ENCODE measurements around the gene MOGAT1.
A peak's percentile ranks its signal among the peaks of the same experiment; 100 is the strongest.

DNA sequence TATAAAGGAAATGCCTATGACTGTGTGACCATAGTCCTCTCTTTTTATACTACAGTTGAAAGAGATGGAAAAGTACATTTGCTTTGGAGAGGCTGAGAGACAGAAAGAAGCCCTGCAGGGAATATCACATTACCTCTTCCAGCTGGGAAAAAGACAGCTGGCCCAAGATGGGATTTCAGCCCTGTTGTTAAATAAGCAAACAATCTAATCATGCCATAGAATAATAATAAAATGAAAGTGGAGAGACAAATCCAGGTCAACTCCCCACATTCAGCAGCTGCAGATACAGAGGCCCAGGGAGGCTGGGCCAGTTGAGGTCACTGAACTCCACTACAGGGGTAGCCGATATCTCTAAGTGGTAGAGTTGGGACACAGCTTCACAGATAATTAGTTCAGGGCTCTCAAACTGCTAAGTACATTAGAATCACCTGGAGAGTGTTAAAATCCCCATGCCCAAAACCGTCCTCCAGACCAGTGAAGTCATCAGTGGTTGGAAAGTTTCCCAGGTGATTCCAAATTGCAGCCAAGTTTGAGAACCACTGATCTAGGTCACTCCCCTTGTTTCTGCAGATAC lies 81.9 kb downstream of the MOGAT1 start:
- peak; percentile 89 to 91 for TF ChIP-seq RXRA (IDR thresholded peaks at IDR 0.05)
- TF ChIP-seq, protein P1, sequence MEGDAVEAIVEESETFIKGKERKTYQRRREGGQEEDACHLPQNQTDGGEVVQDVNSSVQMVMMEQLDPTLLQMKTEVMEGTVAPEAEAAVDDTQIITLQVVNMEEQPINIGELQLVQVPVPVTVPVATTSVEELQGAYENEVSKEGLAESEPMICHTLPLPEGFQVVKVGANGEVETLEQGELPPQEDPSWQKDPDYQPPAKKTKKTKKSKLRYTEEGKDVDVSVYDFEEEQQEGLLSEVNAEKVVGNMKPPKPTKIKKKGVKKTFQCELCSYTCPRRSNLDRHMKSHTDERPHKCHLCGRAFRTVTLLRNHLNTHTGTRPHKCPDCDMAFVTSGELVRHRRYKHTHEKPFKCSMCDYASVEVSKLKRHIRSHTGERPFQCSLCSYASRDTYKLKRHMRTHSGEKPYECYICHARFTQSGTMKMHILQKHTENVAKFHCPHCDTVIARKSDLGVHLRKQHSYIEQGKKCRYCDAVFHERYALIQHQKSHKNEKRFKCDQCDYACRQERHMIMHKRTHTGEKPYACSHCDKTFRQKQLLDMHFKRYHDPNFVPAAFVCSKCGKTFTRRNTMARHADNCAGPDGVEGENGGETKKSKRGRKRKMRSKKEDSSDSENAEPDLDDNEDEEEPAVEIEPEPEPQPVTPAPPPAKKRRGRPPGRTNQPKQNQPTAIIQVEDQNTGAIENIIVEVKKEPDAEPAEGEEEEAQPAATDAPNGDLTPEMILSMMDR (IDR thresholded peaks at IDR 0.05; ENCODE audit: low read depth, low read length, missing input control), result no peak
- TF ChIP-seq, protein P2, sequence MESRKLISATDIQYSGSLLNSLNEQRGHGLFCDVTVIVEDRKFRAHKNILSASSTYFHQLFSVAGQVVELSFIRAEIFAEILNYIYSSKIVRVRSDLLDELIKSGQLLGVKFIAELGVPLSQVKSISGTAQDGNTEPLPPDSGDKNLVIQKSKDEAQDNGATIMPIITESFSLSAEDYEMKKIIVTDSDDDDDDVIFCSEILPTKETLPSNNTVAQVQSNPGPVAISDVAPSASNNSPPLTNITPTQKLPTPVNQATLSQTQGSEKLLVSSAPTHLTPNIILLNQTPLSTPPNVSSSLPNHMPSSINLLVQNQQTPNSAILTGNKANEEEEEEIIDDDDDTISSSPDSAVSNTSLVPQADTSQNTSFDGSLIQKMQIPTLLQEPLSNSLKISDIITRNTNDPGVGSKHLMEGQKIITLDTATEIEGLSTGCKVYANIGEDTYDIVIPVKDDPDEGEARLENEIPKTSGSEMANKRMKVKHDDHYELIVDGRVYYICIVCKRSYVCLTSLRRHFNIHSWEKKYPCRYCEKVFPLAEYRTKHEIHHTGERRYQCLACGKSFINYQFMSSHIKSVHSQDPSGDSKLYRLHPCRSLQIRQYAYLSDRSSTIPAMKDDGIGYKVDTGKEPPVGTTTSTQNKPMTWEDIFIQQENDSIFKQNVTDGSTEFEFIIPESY (IDR thresholded peaks at IDR 0.05), result no peak
- TF ChIP-seq RAD21 (IDR thresholded peaks at IDR 0.05), result peak in 1 of 2 donors; percentile 34
- TF ChIP-seq JUND (IDR thresholded peaks at IDR 0.05), result peak; percentile 30 to 67
- no peak for TF ChIP-seq YY1 (IDR thresholded peaks at IDR 0.05)

Measured in liver (tissue), 3 donors.